ENCODE measurements around the gene LAIR2. TPM values are rescaled to one million over a fixed set of nuclear protein-coding genes. Genes with fewer than 3 reads are reported as not detected.
"Not testable (repeated sequence)": the region's sequence is repeated elsewhere in the genome, so short reads cannot be mapped to it uniquely, and the experiment has no call there.

LAIR2 gene
- total and polyA plus RNA-seq, 9 donors, result 0.29 to 0.41 TPM; not detected in 7

DNA sequence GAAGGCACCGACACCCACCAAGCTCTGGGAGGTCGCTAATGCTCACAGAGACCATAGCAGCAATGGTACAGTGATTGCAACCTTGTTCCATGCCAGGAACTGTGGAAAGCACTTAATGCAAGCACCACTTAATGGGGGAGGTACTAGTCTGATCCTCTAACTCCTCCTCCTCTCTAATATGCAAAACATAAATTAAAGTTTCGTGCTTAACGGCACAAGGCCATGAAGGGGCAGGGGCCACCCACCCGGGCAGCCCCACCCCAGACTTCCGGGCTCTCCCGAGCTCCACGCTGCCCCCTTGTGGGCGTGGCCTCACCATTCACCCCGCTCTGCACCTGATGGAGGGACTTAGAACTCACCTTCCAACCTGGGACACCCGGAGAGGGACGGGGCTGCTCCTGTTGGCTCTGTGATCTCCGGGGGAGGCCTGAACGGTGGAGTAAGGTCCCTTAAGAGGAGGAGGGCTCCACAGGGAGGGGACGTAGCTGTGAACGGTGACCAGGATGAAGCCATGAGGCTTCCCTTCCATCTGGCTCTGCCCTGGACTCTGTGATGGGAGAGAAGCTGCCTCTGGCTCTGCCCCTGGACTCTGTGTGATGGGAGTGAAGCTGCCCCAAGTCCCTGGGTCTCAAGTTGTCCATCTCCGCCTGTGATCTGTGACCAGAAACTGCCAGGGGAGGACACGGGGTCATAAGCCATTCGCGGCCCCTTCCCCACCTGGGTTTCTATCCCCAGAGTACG lies 6.7 kb downstream of the LAIR2 start:
- not testable (repeated sequence) for H3K36me3 ChIP-seq (ENCODE audit: control insufficient read depth, insufficient read depth, low read length); H3K27me3 ChIP-seq (ENCODE audit: control insufficient read depth, insufficient read depth, low read length); DNase-seq; H3K4me1 ChIP-seq (ENCODE audit: control insufficient read depth, insufficient read depth, low read length); H3K27ac ChIP-seq (ENCODE audit: low read length); H3K9me3 ChIP-seq (replicated peaks; ENCODE audit: control insufficient read depth, low read depth, low read length); H3K4me3 ChIP-seq (ENCODE audit: low read length)
- WGBS (ENCODE audit: insufficient coverage), result no CpG with 5 or more reads among the region's 21 CpGs

GRCh38 chr19:54515156-54515555 lies 12.5 kb downstream of the LAIR2 start:
- Histone ChIP-seq H3K27me3 (ENCODE audit: control insufficient read depth, insufficient read depth, low read length) (no peaks in the 10 kb centered on the region), H3K4me3 (ENCODE audit: low read length) (no peak overlapping the region), H3K4me1 (ENCODE audit: control insufficient read depth, insufficient read depth, low read length) (no peaks in the 10 kb centered on the region), H3K36me3 (ENCODE audit: control insufficient read depth, insufficient read depth, low read length) (no peaks in the 10 kb centered on the region), H3K9me3 (replicated peaks; ENCODE audit: control insufficient read depth, low read depth, low read length) (no peaks in the 10 kb centered on the region), H3K27ac (ENCODE audit: low read length) (no peak overlapping the region)
- WGBS (ENCODE audit: insufficient coverage), result 58% methylated on average over 3 of the region's 3 CpGs
- DNase-seq, result no peak

DNA sequence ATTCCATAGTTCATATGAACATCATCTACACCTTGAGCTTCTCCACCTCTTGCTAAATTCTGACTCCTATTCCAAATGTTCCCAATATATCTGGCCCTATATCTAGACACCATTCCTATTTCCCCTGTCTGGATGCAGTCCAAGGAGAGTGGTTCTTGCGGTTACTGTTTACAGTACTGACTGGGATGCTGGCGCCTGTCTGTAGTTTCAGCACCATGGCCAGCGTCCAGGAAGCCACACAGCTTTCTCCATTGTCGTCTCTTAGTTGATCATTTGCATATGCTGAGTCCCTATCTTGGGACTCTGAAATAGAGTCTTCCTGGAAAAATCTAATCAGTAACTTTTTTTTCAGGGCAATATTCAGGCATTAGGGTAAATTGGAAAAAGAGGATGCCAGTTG lies 14.9 kb downstream of the LAIR2 start:
- peak; percentile 74 for DNase-seq
- Histone ChIP-seq H3K4me3 (ENCODE audit: low read length) (no peak overlapping the region), H3K36me3 (ENCODE audit: control insufficient read depth, insufficient read depth, low read length) (no peaks in the 10 kb centered on the region), H3K27me3 (ENCODE audit: control insufficient read depth, insufficient read depth, low read length) (no peaks in the 10 kb centered on the region), H3K9me3 (replicated peaks; ENCODE audit: control insufficient read depth, low read depth, low read length) (no peaks in the 10 kb centered on the region), H3K27ac (ENCODE audit: low read length) (no peak overlapping the region), H3K4me1 (ENCODE audit: control insufficient read depth, insufficient read depth, low read length) (no peaks in the 10 kb centered on the region)
- 0% methylated on average over 3 of the region's 4 CpGs for WGBS (ENCODE audit: insufficient coverage)

GRCh38 chr19:54518844-54519243 lies 16.2 kb downstream of the LAIR2 start:
- no CpG with 5 or more reads among the region's 5 CpGs for WGBS (ENCODE audit: insufficient coverage)
- no peaks in the 10 kb centered on the region for H3K27me3 ChIP-seq (ENCODE audit: control insufficient read depth, insufficient read depth, low read length)
- H3K27ac ChIP-seq (ENCODE audit: low read length), result peak overlapping the region; percentile 55
- H3K9me3 ChIP-seq (replicated peaks; ENCODE audit: control insufficient read depth, low read depth, low read length), result no peaks in the 10 kb centered on the region
- no peaks in the 10 kb centered on the region for H3K4me1 ChIP-seq (ENCODE audit: control insufficient read depth, insufficient read depth, low read length)
- no peak overlapping the region for H3K4me3 ChIP-seq (ENCODE audit: low read length)
- peak; percentile 43 for DNase-seq
- no peaks in the 10 kb centered on the region for H3K36me3 ChIP-seq (ENCODE audit: control insufficient read depth, insufficient read depth, low read length)

- no peak overlapping the region for H3K4me3 ChIP-seq (ENCODE audit: low read length)
- no peaks in the 10 kb centered on the region for H3K27me3 ChIP-seq (ENCODE audit: control insufficient read depth, insufficient read depth, low read length)
- H3K36me3 ChIP-seq (ENCODE audit: control insufficient read depth, insufficient read depth, low read length), result no peaks in the 10 kb centered on the region
- no peak overlapping the region for H3K27ac ChIP-seq (ENCODE audit: low read length)
- 56% methylated on average over 9 of the region's 18 CpGs for WGBS (ENCODE audit: insufficient coverage)
- H3K4me1 ChIP-seq (ENCODE audit: control insufficient read depth, insufficient read depth, low read length), result no peaks in the 10 kb centered on the region
- H3K9me3 ChIP-seq (replicated peaks; ENCODE audit: control insufficient read depth, low read depth, low read length), result no peaks in the 10 kb centered on the region
- DNase-seq, result no peak
Measured at GRCh38 chr19:54521022-54521859, 18.6 kb downstream of the LAIR2 start.

- Histone ChIP-seq H3K36me3 (ENCODE audit: control insufficient read depth, insufficient read depth, low read length) (no peaks in the 10 kb centered on the region), H3K4me3 (ENCODE audit: low read length) (no peak overlapping the region), H3K9me3 (replicated peaks; ENCODE audit: control insufficient read depth, low read depth, low read length) (no peaks in the 10 kb centered on the region), H3K4me1 (ENCODE audit: control insufficient read depth, insufficient read depth, low read length) (no peaks in the 10 kb centered on the region), H3K27me3 (ENCODE audit: control insufficient read depth, insufficient read depth, low read length) (no peaks in the 10 kb centered on the region), H3K27ac (ENCODE audit: low read length) (no peak overlapping the region)
- 94% methylated on average over 4 of the region's 6 CpGs for WGBS (ENCODE audit: insufficient coverage)
- DNase-seq, result no peak
Measured at GRCh38 chr19:54521860-54522513, 19.4 kb downstream of the LAIR2 start.

- 100% methylated on average over 1 of the region's 5 CpGs for WGBS (ENCODE audit: insufficient coverage)
- no peak overlapping the region for H3K27ac ChIP-seq (ENCODE audit: low read length)
- DNase-seq, result peak; percentile 17
- H3K4me3 ChIP-seq (ENCODE audit: low read length), result no peak overlapping the region
- H3K27me3 ChIP-seq (ENCODE audit: control insufficient read depth, insufficient read depth, low read length), result no peaks in the 10 kb centered on the region
- H3K36me3 ChIP-seq (ENCODE audit: control insufficient read depth, insufficient read depth, low read length), result no peaks in the 10 kb centered on the region
- no peaks in the 10 kb centered on the region for H3K4me1 ChIP-seq (ENCODE audit: control insufficient read depth, insufficient read depth, low read length)
- no peaks in the 10 kb centered on the region for H3K9me3 ChIP-seq (replicated peaks; ENCODE audit: control insufficient read depth, low read depth, low read length)
Measured at GRCh38 chr19:54523403-54523802, 20.8 kb downstream of the LAIR2 start.

DNA sequence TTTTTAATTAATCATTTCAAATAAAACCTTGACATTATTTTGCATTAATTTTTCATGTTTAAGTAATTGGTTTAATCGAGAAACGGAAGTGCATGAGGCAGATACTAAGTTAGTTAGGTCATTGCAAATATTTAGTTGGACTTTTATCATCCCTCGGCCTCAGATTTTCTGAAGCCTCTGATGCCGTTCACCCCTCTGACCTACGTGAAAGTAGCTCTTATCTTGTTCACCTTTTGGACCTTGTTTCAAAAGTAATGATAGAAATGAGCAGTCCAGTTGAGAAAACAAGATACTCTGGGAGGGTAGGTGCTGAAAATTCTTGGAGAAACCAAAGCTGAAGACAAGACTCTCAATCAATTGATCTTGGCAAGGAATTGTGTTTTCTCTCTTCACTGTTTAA lies 23.0 kb downstream of the LAIR2 start:
- WGBS (ENCODE audit: insufficient coverage), result 92% methylated on average over 2 of the region's 5 CpGs
- H3K36me3 ChIP-seq (ENCODE audit: control insufficient read depth, insufficient read depth, low read length), result no peaks in the 10 kb centered on the region
- H3K4me1 ChIP-seq (ENCODE audit: control insufficient read depth, insufficient read depth, low read length), result no peaks in the 10 kb centered on the region
- H3K27ac ChIP-seq (ENCODE audit: low read length), result no peak overlapping the region
- no peak overlapping the region for H3K4me3 ChIP-seq (ENCODE audit: low read length)
- no peaks in the 10 kb centered on the region for H3K27me3 ChIP-seq (ENCODE audit: control insufficient read depth, insufficient read depth, low read length)
- DNase-seq, result no peak
- H3K9me3 ChIP-seq (replicated peaks; ENCODE audit: control insufficient read depth, low read depth, low read length), result no peaks in the 10 kb centered on the region

DNA sequence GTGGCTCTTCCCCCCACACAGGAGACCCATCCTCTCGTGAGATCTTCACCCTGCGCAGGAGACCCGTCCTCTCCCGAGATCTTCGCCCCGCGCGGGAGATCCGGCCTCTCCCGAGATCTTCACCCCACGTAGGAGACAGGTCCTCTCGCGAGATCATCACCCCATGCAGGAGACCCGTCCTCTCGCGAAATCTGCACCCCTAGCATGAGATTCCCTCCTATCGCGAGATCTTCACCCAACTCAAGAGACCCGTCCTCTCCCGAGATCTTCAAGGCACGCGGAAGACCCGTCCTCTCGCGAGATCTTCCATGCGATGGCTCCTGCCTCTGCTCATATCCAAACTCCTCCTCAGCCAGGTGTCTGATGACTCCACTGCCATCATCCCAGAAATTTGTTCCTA lies 24.3 kb downstream of the LAIR2 start:
- no peaks in the 10 kb centered on the region for H3K9me3 ChIP-seq (replicated peaks; ENCODE audit: control insufficient read depth, low read depth, low read length)
- no peaks in the 10 kb centered on the region for H3K4me1 ChIP-seq (ENCODE audit: control insufficient read depth, insufficient read depth, low read length)
- WGBS (ENCODE audit: insufficient coverage), result 87% methylated on average over 26 of the region's 26 CpGs
- no peaks in the 10 kb centered on the region for H3K36me3 ChIP-seq (ENCODE audit: control insufficient read depth, insufficient read depth, low read length)
- H3K27me3 ChIP-seq (ENCODE audit: control insufficient read depth, insufficient read depth, low read length), result no peaks in the 10 kb centered on the region
- DNase-seq, result no peak
- no peak overlapping the region for H3K4me3 ChIP-seq (ENCODE audit: low read length)
- H3K27ac ChIP-seq (ENCODE audit: low read length), result no peak overlapping the region

DNA sequence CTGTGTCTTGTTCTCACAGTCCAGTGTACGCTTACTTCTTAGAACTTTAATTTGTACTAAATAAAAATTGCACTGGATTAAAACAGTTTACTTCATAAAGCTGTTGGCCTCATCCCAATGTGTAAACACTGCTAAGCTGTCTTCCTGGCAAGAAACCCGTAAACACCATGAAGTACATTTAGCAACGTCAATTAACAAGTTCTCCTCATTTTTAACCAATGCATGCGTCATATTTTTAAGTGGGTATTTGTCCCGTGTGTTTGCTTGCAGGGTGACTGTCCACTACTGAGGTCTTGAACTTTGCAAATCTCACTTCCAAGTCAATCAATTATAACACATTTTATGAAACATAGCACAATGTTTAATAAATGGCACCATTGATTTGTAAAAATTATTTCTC lies 28.2 kb downstream of the LAIR2 start:
- H3K27me3 ChIP-seq (ENCODE audit: control insufficient read depth, insufficient read depth, low read length), result no peaks in the 10 kb centered on the region

More for the DNA sequence above, 28.2 kb downstream of the LAIR2 start:
- no peak for DNase-seq
- no peak overlapping the region for H3K27ac ChIP-seq (ENCODE audit: low read length)
- no CpG with 5 or more reads among the region's 5 CpGs for WGBS (ENCODE audit: insufficient coverage)
- no peak overlapping the region for H3K4me3 ChIP-seq (ENCODE audit: low read length)
- H3K36me3 ChIP-seq (ENCODE audit: control insufficient read depth, insufficient read depth, low read length), result no peaks in the 10 kb centered on the region
- H3K9me3 ChIP-seq (replicated peaks; ENCODE audit: control insufficient read depth, low read depth, low read length), result peaks cover 2% of the 10 kb centered on the region
- no peaks in the 10 kb centered on the region for H3K4me1 ChIP-seq (ENCODE audit: control insufficient read depth, insufficient read depth, low read length)
